ENCODE data around the gene HDDC2.

The HDDC2 gene

GRCh38 chr6:125307150-125307838 is 5.5 kb upstream of the HDDC2 start:
- no peak for TF ChIP-seq CTCF (IDR thresholded peaks at IDR 0.05; ENCODE audit: insufficient read depth, low read depth, low read length, missing control alignments)
- no peak overlapping the region for H3K4me3 ChIP-seq (ENCODE audit: low read depth, low read length)
- no peak for DNase-seq (ENCODE audit: low read depth)

- no peak for DNase-seq (ENCODE audit: low read depth)
- TF ChIP-seq CTCF (IDR thresholded peaks at IDR 0.05; ENCODE audit: insufficient read depth, low read depth, low read length, missing control alignments), result no peak
- no peak overlapping the region for H3K4me3 ChIP-seq (ENCODE audit: low read depth, low read length)
Measured at GRCh38 chr6:125306756-125307149, 5.0 kb upstream of the HDDC2 start.

- TF ChIP-seq CTCF (IDR thresholded peaks at IDR 0.05; ENCODE audit: insufficient read depth, low read depth, low read length, missing control alignments), result no peak
- no peak overlapping the region for H3K4me3 ChIP-seq (ENCODE audit: low read depth, low read length)
Measured at GRCh38 chr6:125304970-125305660, 3.3 kb upstream of the HDDC2 start.

GRCh38 chr6:125303512-125303854 is 1.7 kb upstream of the HDDC2 start:
- DNase-seq (ENCODE audit: low read depth), result no peak
- no peak overlapping the region for H3K4me3 ChIP-seq (ENCODE audit: low read depth, low read length)
- TF ChIP-seq CTCF (IDR thresholded peaks at IDR 0.05; ENCODE audit: insufficient read depth, low read depth, low read length, missing control alignments), result no peak

More at GRCh38 chr6:125304970-125305660, 3.3 kb upstream of the HDDC2 start:
- no peak for DNase-seq (ENCODE audit: low read depth)

GRCh38 chr6:125302840-125303511 is 1.2 kb upstream of the HDDC2 start:
- H3K4me3 ChIP-seq (ENCODE audit: low read depth, low read length), result no peak overlapping the region
- no peak for TF ChIP-seq CTCF (IDR thresholded peaks at IDR 0.05; ENCODE audit: insufficient read depth, low read depth, low read length, missing control alignments)

GRCh38 chr6:125300992-125301434 is 754 bp downstream of the HDDC2 start:
- peak overlapping the region; percentile 94 for H3K4me3 ChIP-seq (ENCODE audit: low read depth, low read length)
- DNase-seq (ENCODE audit: low read depth), result no peak
- no peak for TF ChIP-seq CTCF (IDR thresholded peaks at IDR 0.05; ENCODE audit: insufficient read depth, low read depth, low read length, missing control alignments)

More at GRCh38 chr6:125302840-125303511, 1.2 kb upstream of the HDDC2 start:
- no peak for DNase-seq (ENCODE audit: low read depth)
